Breast epithelium (tissue), 3 donors: ENCODE results near the gene CTNNA2.

Source experiments
- CTCF ChIP-seq, 3 donors: fragments of 450-650 bp; IDR thresholded peaks; one replicate each; pipeline ENCODE4 v1.5.1; 2016 to 2017; ENCODE audit warnings: antibody characterized with exemption in 3 of 3, mild to moderate bottlenecking in 3 of 3, moderate library complexity in 3 of 3
- POLR2A ChIP-seq: fragments of 450-650 bp; IDR thresholded peaks from one replicate; pipeline ENCODE4 v1.6.1; 2016; ENCODE audit warnings: antibody characterized with exemption, mild to moderate bottlenecking, moderate library complexity

- no peak for TF ChIP-seq CTCF (IDR thresholded peaks at IDR 0.05)
- TF ChIP-seq POLR2A, result no peak
Measured at GRCh38 chr2:79903222-79904000, 390.6 kb downstream of the CTNNA2 start.
